RPMI8226 (cell line): Measurements from ENCODE around the gene TFF1.
A peak's percentile ranks its signal among the peaks of the same experiment; 100 is the strongest.

Source experiments
- DNase-seq: peaks from one replicate; pipeline ENCODE4 v3.0.0-alpha.2; 2015

The TFF1 gene

GRCh38 chr21:42379426-42380215 is 13.3 kb upstream of the TFF1 start:
- DNase-seq = no peak

- no peak for DNase-seq
Observed at GRCh38 chr21:42378418-42378817, 12.1 kb upstream of the TFF1 start.

- DNase-seq = no peak
Observed at GRCh38 chr21:42377951-42378340, 11.6 kb upstream of the TFF1 start.

GRCh38 chr21:42377211-42377950 is 11.0 kb upstream of the TFF1 start:
- DNase-seq = no peak

- peak; percentile 37 for DNase-seq
Observed at GRCh38 chr21:42376338-42376982, 10.1 kb upstream of the TFF1 start.

GRCh38 chr21:42375966-42376337 is 9.6 kb upstream of the TFF1 start:
- no peak for DNase-seq

- no peak for DNase-seq
Observed at GRCh38 chr21:42375506-42375905, 9.2 kb upstream of the TFF1 start.

GRCh38 chr21:42374864-42375499 is 8.6 kb upstream of the TFF1 start:
- no peak for DNase-seq

GRCh38 chr21:42374457-42374856 is 8.1 kb upstream of the TFF1 start:
- DNase-seq = no peak

- no peak for DNase-seq
Observed at GRCh38 chr21:42373908-42374455, 7.6 kb upstream of the TFF1 start.

GRCh38 chr21:42373196-42373907 is 7.0 kb upstream of the TFF1 start:
- DNase-seq = no peak

- no peak for DNase-seq
Observed at GRCh38 chr21:42370894-42371654, 4.7 kb upstream of the TFF1 start.

- DNase-seq = no peak
Observed at GRCh38 chr21:42369821-42370220, 3.5 kb upstream of the TFF1 start.

- no peak for DNase-seq
Observed at GRCh38 chr21:42367367-42368165, 1.2 kb upstream of the TFF1 start.

- no peak for DNase-seq
Observed at GRCh38 chr21:42365770-42366169, 565 bp downstream of the TFF1 start.

GRCh38 chr21:42364304-42364865 is 1.9 kb downstream of the TFF1 start:
- DNase-seq = no peak

GRCh38 chr21:42363312-42363711 is 3.0 kb downstream of the TFF1 start:
- DNase-seq = no peak

- no peak for DNase-seq
Observed at GRCh38 chr21:42362700-42363099, 3.6 kb downstream of the TFF1 start.

GRCh38 chr21:42362198-42362597 is 4.1 kb downstream of the TFF1 start:
- no peak for DNase-seq

- no peak for DNase-seq
Observed at GRCh38 chr21:42361286-42361685, 5.0 kb downstream of the TFF1 start.
